Raji (cell line): ENCODE results near the gene F7.

Source experiments
- POLR2A ChIP-seq: IDR thresholded peaks from 2 replicates; pipeline ENCODE4 v1.6.1; 2011; ENCODE audit warnings: low read depth, low read length, control low read depth; ENCODE audit not compliant: insufficient read depth

F7 gene

GRCh38 chr13:113102727-113103126 is 2.9 kb upstream of the F7 start:
- no peak for TF ChIP-seq POLR2A

GRCh38 chr13:113103646-113104045 is 1.9 kb upstream of the F7 start:
- TF ChIP-seq POLR2A: no peak

- no peak for TF ChIP-seq POLR2A
Measured at GRCh38 chr13:113105921-113106452, 396 bp downstream of the F7 start.

- TF ChIP-seq POLR2A: no peak
Measured at GRCh38 chr13:113106711-113107351, 1.2 kb downstream of the F7 start.

GRCh38 chr13:113109151-113110047 is 3.8 kb downstream of the F7 start:
- no peak for TF ChIP-seq POLR2A

- TF ChIP-seq POLR2A: no peak
Measured at GRCh38 chr13:113110048-113110851, 4.7 kb downstream of the F7 start.

- no peak for TF ChIP-seq POLR2A
Measured at GRCh38 chr13:113110852-113111315, 5.3 kb downstream of the F7 start.

GRCh38 chr13:113112893-113113845 is 7.6 kb downstream of the F7 start:
- TF ChIP-seq POLR2A: no peak

- TF ChIP-seq POLR2A: no peak
Measured at GRCh38 chr13:113113846-113114271, 8.3 kb downstream of the F7 start.

- no peak for TF ChIP-seq POLR2A
Measured at GRCh38 chr13:113114511-113115362, 9.1 kb downstream of the F7 start.

GRCh38 chr13:113115363-113116205 is 10.0 kb downstream of the F7 start:
- TF ChIP-seq POLR2A: no peak

- no peak for TF ChIP-seq POLR2A
Measured at GRCh38 chr13:113116206-113116800, 10.7 kb downstream of the F7 start.
